Natural killer cell treated with Interleukin-12 subunit alpha and Interleukin-12 subunit beta and Interleukin-15 and Interleukin-18, amount 100 ng/mL, for 72 hours (primary cell): ENCODE data around the gene OR52B6. TPM values are rescaled to one million over a fixed set of nuclear protein-coding genes. Genes with fewer than 3 reads are reported as not detected.
"Not testable (repeated sequence)": the region's sequence is repeated elsewhere in the genome, so short reads cannot be mapped to it uniquely, and the experiment has no call there.

Experiments used
- ATAC-seq, 2 donors: fragments of 150-1000 bp; cut with Tn5 transposase in 1 of 2; sonication (Bioruptor Pico), chemical (Tn5 transposase) in 1 of 2; 2 replicates each; pipeline ENCODE4 v1.10.0; 2021
- DNase-seq: peaks from one replicate; pipeline ENCODE4 v3.0.0; 2022; ENCODE audit warnings: low spot score
- H3K27ac Mint-ChIP-seq, 2 donors: 1 replicate in 1 of 2; 2 replicates in 1 of 2; pipeline ENCODE4 v1.8.0; 2022; ENCODE audit warnings: mixed read lengths in 2 of 2, mild to moderate bottlenecking in 1 of 2, moderate library complexity in 1 of 2
- H3K27me3 Mint-ChIP-seq, 2 donors: 1 replicate in 1 of 2; 2 replicates in 1 of 2; pipeline ENCODE4 v1.8.0; 2022; ENCODE audit warnings: mixed read lengths in 2 of 2
- H3K36me3 Mint-ChIP-seq: one replicate; pipeline ENCODE4 v1.8.0; 2022; ENCODE audit warnings: mixed read lengths
- H3K4me1 Mint-ChIP-seq, 2 donors: 1 replicate in 1 of 2; 2 replicates in 1 of 2; pipeline ENCODE4 v1.8.0; 2022; ENCODE audit warnings: low read depth in 2 of 2, mixed read lengths in 2 of 2, mild to moderate bottlenecking in 1 of 2
- H3K4me3 Mint-ChIP-seq: one replicate; pipeline ENCODE4 v1.8.0; 2022; ENCODE audit warnings: mixed read lengths
- H3K9me3 Mint-ChIP-seq: 2 replicates; pipeline ENCODE4 v1.8.0; 2022; ENCODE audit warnings: mixed read lengths
- total RNA-seq, 2 donors: library from RNA; stranded (reverse); gene quantifications; one replicate each; pipeline ENCODE4 v1.2.3, GENCODE V29; 2022

OR52B6 gene
- total RNA-seq, 2 donors from 2014 or later, result not detected

DNA sequence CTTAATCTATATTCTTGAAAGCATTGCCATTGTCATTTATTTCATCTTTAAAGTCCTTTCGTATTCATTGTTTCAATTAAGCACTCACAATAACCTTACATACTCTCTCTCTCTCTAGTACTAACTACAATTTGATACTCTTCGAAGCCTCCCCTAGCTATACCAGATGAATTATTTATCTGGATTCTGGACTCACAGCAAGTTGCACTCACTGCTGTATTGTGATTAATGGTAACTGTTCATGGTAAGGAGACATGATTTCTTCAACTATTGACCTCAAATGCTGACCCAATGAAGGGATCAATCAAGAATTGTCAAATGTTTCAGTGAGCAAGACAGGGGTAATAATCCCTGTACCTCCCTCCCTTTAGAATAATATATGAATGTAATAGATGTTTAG, 6.0 kb upstream of the OR52B6 start:
- Mint-ChIP-seq H3K4me1 (peaks cover 9 to 10% of the 10 kb centered on the region in 2 donors), H3K27ac (no peak overlapping the region), H3K4me3 (no peak overlapping the region), H3K9me3 (peaks cover 4% of the 10 kb centered on the region), H3K36me3 (no peaks in the 10 kb centered on the region), H3K27me3 (peaks cover 0 to 11% of the 10 kb centered on the region in 2 donors)
- DNase-seq (no peak), ATAC-seq (no peak)

DNA sequence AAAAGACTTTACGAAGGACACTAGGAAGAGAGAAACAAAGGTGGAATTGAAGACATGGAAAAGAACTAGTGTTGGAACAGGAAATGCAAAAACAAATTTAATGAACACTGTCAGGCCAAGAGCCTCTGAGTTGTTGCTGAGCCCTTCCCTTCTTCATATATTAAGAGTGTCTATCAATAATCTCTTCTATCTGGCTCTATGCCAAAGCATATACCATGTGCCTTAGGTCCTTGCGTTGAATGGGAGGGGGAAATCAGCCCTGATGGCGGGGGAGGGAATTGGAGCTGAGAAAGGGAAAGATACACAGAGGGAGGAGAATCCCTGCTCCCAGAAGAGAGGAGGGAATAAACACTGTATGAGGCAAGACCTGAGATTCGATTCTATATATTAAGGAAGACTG, 5.5 kb upstream of the OR52B6 start:
- H3K4me1 Mint-ChIP-seq, result peaks cover 9 to 10% of the 10 kb centered on the region in 2 donors
- DNase-seq (no peak), ATAC-seq (no peak)
- no peaks in the 10 kb centered on the region for H3K36me3 Mint-ChIP-seq
- no peak overlapping the region for H3K4me3 Mint-ChIP-seq
- H3K27me3 Mint-ChIP-seq, result peaks cover 0 to 8% of the 10 kb centered on the region in 2 donors
- H3K27ac Mint-ChIP-seq, result no peak overlapping the region
- H3K9me3 Mint-ChIP-seq, result peaks cover 4% of the 10 kb centered on the region

DNA sequence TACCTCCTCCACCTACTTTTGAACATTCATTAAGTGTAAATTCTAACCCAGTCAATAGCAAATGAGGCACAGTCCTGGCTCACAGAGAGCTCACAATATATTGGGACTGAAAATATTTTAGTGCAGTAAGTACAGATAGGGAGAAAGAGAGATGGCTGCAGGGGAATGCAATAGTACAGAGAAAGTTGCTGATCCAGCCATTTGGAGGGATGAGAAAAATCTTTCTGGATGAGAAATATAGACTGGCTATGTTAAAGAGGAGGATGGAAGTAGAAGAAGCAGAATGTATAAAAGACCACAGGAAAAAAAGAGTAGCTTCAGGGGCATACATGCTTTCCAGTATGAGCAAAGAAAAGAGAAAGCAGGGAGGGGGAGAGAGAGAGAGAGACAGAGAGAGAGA, 3.6 kb upstream of the OR52B6 start:
- Mint-ChIP-seq H3K27ac (no peak overlapping the region), H3K4me3 (no peak overlapping the region), H3K36me3 (no peaks in the 10 kb centered on the region), H3K4me1 (no peaks in the 10 kb centered on the region), H3K27me3 (peaks cover 2 to 7% of the 10 kb centered on the region in 2 donors), H3K9me3 (no peaks in the 10 kb centered on the region)
- ATAC-seq (no peak), DNase-seq (no peak)

DNA sequence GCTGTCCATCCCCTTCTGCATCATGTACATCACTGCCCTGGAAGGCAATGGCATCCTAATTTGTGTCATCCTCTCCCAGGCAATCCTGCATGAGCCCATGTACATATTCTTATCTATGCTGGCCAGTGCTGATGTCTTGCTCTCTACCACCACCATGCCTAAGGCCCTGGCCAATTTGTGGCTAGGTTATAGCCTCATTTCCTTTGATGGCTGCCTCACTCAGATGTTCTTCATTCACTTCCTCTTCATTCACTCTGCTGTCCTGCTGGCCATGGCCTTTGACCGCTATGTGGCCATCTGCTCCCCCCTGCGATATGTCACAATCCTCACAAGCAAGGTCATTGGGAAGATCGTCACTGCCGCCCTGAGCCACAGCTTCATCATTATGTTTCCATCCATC, 337 bp downstream of the OR52B6 start:
- no peak overlapping the region for H3K27ac Mint-ChIP-seq
- DNase-seq (no peak), ATAC-seq (no peak)
- H3K4me3 Mint-ChIP-seq, result no peak overlapping the region
- no peaks in the 10 kb centered on the region for H3K4me1 Mint-ChIP-seq
- peaks cover 2 to 7% of the 10 kb centered on the region in 2 donors for H3K27me3 Mint-ChIP-seq
- H3K36me3 Mint-ChIP-seq, result no peaks in the 10 kb centered on the region
- H3K9me3 Mint-ChIP-seq, result no peaks in the 10 kb centered on the region

DNA sequence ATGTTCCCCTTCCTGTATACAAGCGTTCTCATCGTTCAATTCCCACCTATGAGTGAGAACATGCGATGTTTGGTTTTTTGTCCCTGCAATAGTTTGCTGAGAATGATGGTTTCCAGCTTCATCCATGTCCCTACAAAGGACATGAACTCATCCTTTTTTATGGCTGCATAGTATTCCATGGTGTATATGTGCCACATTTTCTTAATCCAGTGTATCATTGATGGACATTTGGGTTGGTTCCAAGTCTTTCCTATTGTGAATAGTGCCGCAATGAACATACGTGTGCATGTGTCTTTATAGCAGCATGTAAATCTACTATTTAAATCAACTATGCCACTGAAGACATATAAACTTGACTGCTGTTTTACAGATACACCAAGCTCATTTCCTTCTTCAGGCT, 3.8 kb downstream of the OR52B6 start:
- not testable (repeated sequence) for H3K4me1 Mint-ChIP-seq, H3K27ac Mint-ChIP-seq, H3K36me3 Mint-ChIP-seq

DNA sequence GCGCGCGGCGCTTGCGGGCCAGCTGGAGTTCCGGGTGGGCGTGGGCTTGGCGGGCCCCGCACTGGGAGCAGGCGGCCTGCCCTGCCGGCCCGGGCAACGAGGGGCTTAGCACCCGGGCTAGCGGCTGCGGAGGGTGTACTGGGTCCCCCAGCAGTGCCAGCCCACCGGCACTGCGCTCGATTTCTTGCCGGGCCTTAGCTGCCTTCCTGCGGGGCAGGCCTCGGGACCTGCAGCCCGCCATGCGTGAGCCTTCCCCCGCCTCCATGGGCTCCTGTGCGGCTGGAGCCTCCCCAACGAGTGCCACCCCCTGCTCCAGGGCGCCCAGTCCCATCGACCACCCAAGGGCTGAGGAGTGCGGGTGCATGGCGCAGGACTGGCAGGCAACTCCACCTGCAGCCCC, 9.2 kb downstream of the OR52B6 start:
- not testable (repeated sequence) for ATAC-seq, H3K4me1 Mint-ChIP-seq, H3K27me3 Mint-ChIP-seq, DNase-seq, H3K27ac Mint-ChIP-seq, H3K36me3 Mint-ChIP-seq, H3K9me3 Mint-ChIP-seq, H3K4me3 Mint-ChIP-seq

More for the DNA sequence above, 3.8 kb downstream of the OR52B6 start:
- H3K27me3 Mint-ChIP-seq, ATAC-seq, DNase-seq, H3K4me3 Mint-ChIP-seq, H3K9me3 Mint-ChIP-seq: not testable (repeated sequence)

DNA sequence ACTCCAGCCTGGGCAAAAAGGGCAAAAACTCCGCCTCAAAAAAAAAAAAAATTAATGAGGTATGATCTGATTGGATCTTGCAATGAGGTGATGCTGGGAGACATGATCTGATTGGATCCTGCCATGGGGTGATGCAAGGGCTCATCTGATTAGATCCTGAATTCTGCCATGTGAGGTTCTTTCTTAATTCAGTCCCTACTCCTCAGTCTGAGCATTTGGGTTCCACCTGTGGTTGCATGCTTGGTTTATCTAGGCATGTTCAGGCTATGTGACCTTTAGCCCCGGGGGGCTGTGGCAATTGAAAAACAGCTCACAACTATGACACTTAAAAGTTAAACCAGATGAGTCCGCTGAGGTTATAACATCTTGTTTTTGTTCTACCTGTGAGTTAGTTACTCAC, 10.9 kb downstream of the OR52B6 start:
- peaks cover 0 to 5% of the 10 kb centered on the region in 2 donors for H3K4me1 Mint-ChIP-seq
- no peak overlapping the region for H3K27ac Mint-ChIP-seq
- peaks cover 0 to 5% of the 10 kb centered on the region in 2 donors for H3K27me3 Mint-ChIP-seq
- H3K4me3 Mint-ChIP-seq, result no peak overlapping the region
- H3K36me3 Mint-ChIP-seq, result no peaks in the 10 kb centered on the region
- DNase-seq, result no peak
- no peak for ATAC-seq
- no peaks in the 10 kb centered on the region for H3K9me3 Mint-ChIP-seq

DNA sequence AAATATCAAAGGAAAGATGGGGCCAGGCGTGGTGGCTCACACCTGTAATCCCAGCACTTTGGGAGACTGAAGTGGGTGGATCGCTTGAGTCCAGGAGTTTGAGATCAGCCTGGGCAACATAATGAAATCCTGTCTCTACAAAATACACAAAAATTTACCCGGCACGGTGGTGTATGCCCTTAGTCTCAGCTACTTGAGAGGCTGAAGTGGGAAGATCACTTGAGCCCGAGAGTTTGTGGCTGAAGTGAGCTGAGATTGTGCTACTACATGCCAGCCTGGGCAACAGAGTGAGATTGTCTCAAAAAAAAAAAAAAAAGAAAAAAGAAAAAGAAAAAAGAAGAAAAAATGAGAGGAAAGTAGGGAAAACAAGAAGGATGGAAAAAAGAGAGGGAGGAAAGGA, 11.9 kb downstream of the OR52B6 start:
- H3K27me3 Mint-ChIP-seq, result peaks cover 3% of the 10 kb centered on the region in 2 donors
- peaks cover 0 to 8% of the 10 kb centered on the region in 2 donors for H3K4me1 Mint-ChIP-seq
- ATAC-seq (no peak), DNase-seq (no peak)
- no peaks in the 10 kb centered on the region for H3K9me3 Mint-ChIP-seq
- H3K27ac Mint-ChIP-seq, result no peak overlapping the region
- H3K36me3 Mint-ChIP-seq, result no peaks in the 10 kb centered on the region
- H3K4me3 Mint-ChIP-seq, result no peak overlapping the region

DNA sequence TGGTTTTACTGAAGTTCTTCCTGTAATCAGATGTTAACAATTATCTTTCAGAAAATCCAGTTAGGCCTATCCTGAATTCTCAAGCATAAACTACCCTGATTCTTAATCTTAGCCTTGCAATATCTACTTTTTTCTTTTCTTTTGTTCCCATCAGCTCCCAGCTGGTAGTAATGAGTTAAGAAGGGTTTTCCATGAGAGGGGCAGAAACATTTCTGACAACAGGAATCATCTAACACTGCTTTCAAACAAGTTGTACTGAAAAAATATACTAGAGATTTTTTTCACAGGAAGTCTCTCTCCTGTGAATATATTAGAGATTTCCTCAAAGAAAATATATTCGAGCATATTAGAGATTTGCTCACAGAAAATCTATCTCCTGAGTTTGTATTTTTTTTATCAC, 12.5 kb downstream of the OR52B6 start:
- Mint-ChIP-seq H3K4me1 (peaks cover 0 to 8% of the 10 kb centered on the region in 2 donors), H3K27me3 (peaks cover 5 to 8% of the 10 kb centered on the region in 2 donors), H3K4me3 (no peak overlapping the region), H3K9me3 (no peaks in the 10 kb centered on the region), H3K36me3 (no peaks in the 10 kb centered on the region), H3K27ac (no peak overlapping the region)
- ATAC-seq, result no peak
- no peak for DNase-seq

DNA sequence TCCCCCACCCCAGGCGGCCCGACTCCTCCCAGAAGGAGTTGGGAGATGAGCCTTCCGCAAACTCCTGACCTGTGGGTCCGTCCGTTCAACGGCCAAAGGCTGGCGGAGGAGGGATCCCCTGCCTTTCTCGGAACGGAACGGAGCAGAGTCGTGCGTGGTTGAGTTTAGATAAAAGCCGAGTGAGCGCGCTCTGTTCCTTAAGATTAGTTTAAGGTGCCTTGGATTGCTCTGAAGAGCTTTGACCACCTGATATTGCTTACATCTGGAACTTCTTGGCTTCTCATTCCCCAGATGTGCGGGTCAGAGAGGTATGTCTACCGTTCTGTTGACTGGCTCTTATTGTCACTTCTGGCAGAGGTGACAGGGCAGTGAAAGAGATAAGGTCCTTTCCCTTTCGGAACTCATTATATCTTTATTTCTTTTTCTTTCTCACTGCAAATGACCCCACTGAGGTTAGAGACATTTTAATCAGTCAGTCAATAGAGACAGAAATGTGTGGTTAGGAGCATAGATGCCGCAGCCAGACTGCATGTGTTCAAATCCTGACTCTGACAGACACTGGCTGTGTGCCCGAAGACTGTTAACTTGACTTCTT, 16.0 kb downstream of the OR52B6 start, which contains the start of gene TRIM6:
TSS of gene TRIM6 (plus strand) at position 31 of the 595 bp plus-strand sequence. CDS start at position 292, 261 bp downstream.
- no peaks in the 10 kb centered on the region for H3K9me3 Mint-ChIP-seq
- no peaks in the 10 kb centered on the region for H3K36me3 Mint-ChIP-seq
- DNase-seq (no peak), ATAC-seq (peak in 1 of 2 donors; percentile 62)
- peaks cover 5 to 8% of the 10 kb centered on the region in 2 donors for H3K27me3 Mint-ChIP-seq
- peak within 1 kb of the TSS in 1 of 2 donors; percentile 48 for H3K27ac Mint-ChIP-seq
- peaks cover 0 to 8% of the 10 kb centered on the region in 2 donors for H3K4me1 Mint-ChIP-seq
- peak within 1 kb of the TSS; percentile 79 for H3K4me3 Mint-ChIP-seq

DNA sequence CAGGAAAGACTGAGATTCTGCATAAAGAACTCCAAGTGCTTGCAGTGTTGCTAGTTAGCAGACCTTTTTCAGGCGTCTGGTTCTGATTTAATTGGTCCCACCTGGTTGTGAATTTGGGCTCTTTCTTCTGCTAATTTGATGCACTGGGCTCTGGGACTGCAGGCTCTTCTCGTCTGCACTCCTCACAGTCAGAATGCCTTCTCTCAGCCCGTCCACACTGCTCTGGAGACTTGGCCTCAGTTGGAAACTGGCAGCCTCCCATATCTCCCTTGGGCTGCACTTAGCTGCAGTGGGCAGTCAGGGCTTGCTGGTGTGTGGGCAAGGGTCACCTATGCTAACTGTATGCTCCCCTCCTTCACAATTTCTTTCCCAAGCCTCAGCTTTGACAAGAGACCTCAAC, 17.3 kb downstream of the OR52B6 start:
- Mint-ChIP-seq H3K27me3 (peaks cover 5 to 8% of the 10 kb centered on the region in 2 donors), H3K4me1 (peaks cover 0 to 8% of the 10 kb centered on the region in 2 donors), H3K27ac (no peak overlapping the region), H3K9me3 (no peaks in the 10 kb centered on the region), H3K4me3 (no peak overlapping the region), H3K36me3 (no peaks in the 10 kb centered on the region)
- no peak for ATAC-seq
- no peak for DNase-seq

DNA sequence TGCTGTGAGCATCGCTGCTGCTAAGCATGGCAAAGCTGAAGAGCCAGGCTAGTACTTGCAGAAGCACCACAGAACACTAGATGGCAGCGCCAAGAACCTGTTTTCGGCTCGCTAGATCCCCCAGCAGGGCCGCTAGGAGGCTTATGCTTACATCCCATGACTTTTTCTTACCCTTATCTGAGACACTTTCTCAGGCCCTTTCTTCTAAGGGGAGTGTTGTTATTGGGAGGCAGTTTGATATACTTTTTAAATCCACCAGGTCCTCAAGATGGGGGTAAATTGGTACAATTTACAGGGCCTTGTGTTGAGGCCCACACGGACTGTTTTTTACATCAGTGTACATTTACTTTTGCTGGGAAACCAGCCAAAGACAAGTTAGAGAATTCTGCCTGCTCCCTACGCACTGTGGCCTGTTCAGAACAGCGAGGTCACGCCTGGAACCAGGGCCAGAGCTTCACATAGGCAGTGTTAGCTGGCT, 19.7 kb downstream of the OR52B6 start:
- no peak for DNase-seq
- no peaks in the 10 kb centered on the region for H3K36me3 Mint-ChIP-seq
- no peak overlapping the region for H3K27ac Mint-ChIP-seq
- peaks cover 5 to 8% of the 10 kb centered on the region in 2 donors for H3K27me3 Mint-ChIP-seq
- H3K4me1 Mint-ChIP-seq, result peaks cover 0 to 8% of the 10 kb centered on the region in 2 donors
- ATAC-seq, result peak; percentile 66 to 74
- no peak overlapping the region for H3K4me3 Mint-ChIP-seq
- no peaks in the 10 kb centered on the region for H3K9me3 Mint-ChIP-seq

DNA sequence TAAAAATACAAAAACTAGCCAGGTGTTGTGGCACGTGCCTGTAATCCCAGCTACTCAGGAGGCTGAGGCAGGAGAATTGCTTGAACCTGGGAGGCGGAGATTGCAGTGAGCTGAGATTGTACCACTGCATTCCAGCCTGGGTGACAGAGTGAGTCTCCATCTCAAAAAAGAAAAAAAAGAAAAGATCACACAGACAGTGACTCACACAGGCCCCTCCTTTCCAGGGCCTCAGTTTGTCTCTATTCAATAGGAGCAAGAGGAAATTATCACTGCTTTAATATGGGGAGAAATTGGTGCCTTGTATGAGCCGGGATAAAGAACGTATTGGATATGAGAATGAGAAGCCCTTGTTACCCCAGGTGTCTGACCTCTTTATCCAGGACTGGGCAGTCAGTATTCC, 22.1 kb downstream of the OR52B6 start:
- H3K9me3 Mint-ChIP-seq, H3K36me3 Mint-ChIP-seq, DNase-seq, H3K27ac Mint-ChIP-seq, H3K4me3 Mint-ChIP-seq, H3K27me3 Mint-ChIP-seq, ATAC-seq, H3K4me1 Mint-ChIP-seq: not testable (repeated sequence)

DNA sequence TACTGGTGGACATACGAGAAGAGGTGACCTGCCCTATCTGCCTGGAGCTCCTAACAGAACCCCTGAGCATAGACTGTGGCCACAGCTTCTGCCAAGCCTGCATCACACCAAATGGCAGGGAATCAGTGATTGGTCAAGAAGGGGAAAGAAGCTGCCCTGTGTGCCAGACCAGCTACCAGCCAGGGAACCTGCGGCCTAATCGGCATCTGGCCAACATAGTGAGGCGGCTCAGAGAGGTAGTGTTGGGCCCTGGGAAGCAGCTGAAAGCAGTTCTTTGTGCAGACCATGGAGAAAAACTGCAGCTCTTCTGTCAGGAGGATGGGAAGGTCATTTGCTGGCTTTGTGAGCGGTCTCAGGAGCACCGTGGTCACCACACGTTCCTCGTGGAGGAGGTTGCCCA, 22.6 kb downstream of the OR52B6 start:
- H3K27ac Mint-ChIP-seq, result no peak overlapping the region
- H3K4me1 Mint-ChIP-seq, result no peaks in the 10 kb centered on the region
- no peak for DNase-seq
- H3K9me3 Mint-ChIP-seq, result no peaks in the 10 kb centered on the region
- ATAC-seq, result no peak
- H3K27me3 Mint-ChIP-seq, result no peaks in the 10 kb centered on the region
- no peak overlapping the region for H3K4me3 Mint-ChIP-seq
- no peaks in the 10 kb centered on the region for H3K36me3 Mint-ChIP-seq

DNA sequence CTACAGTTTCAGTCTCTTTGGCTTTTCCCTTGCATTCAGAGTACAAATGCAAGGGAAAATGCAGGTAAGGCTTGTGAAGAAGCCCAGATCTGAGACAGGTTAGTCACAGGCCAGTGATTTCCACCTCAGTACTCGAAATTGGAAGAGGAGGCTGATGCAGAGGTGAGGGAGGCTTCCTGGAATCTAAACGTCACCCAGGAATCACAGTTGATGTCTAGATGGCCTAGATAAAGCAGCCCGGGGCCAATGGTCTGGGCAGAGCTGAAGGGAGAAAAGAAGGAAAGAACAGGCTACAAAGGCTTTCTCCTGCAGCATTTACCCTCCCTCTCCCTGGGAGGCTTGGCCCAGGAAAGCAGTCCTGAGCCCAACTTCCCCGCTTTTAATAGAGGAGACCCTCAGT, 24.2 kb downstream of the OR52B6 start:
- Mint-ChIP-seq H3K27ac (no peak overlapping the region), H3K27me3 (no peaks in the 10 kb centered on the region), H3K4me1 (no peaks in the 10 kb centered on the region), H3K36me3 (no peaks in the 10 kb centered on the region), H3K4me3 (no peak overlapping the region), H3K9me3 (no peaks in the 10 kb centered on the region)
- ATAC-seq (no peak), DNase-seq (no peak)
